GM13977 (cell line): ENCODE data around the gene TMEM150A.
"Not testable (repeated sequence)": the region's sequence is repeated elsewhere in the genome, so short reads cannot be mapped to it uniquely, and the experiment has no call there.

ENCODE experiments used
- DNase-seq: peaks from one replicate; pipeline ENCODE4 v3.0.0; 2012; ENCODE audit warnings: low spot score
- in situ Hi-C: fragments of 300-500 bp; cut with MboI; formaldehyde crosslinking; loops from one replicate; pipeline ENCODE4 v1.12.0; 2022; ENCODE audit warnings: low sequenced_read_pairs, low pct_unique_long_range_greater_than_20kb, mixed read lengths, inconsistent platforms; ENCODE audit not compliant: unreplicated experiment
- TF ChIP-seq, protein P1 (sequence below): IDR thresholded peaks from 2 replicates; pipeline ENCODE4 v1.5.1; 2012; ENCODE audit warnings: mild to moderate bottlenecking, control low read depth; ENCODE audit not compliant: insufficient read depth; ENCODE audit errors: extremely low read depth, missing control alignments

The TMEM150A gene

DNA sequence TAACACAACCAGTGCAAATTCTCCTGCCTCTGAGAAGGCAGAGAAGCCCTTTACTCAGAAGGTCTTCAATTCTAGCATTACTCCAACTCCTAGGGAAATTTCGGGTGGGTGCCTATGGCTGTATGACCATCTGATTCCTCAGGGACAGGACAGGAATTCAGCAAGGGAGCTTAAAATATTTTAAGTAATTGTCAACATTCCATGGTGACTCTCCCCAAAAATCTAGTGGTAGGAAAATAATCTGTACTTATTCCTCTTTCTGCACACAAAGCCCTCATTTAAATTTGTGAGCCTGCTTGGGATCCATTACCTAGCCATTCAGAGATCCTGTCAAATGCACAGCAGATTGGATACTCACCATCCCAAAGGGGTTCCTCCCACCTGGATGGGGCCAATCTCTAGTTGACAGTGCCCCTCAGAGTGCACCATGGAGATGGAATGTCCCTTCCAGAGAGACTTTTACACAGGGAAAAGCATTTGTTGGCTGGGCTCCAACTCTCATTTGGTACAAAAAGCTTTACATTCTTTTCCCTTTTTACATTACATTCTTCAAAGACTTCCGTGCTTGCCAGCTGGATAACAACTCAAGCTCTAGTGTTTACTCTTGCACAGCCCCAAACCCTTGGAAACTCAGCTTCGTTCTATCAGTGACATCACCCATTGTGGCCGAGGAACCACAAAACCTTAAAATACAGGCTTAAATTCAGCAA, 3.1 kb upstream of the TMEM150A start:
- TF ChIP-seq, protein P1, sequence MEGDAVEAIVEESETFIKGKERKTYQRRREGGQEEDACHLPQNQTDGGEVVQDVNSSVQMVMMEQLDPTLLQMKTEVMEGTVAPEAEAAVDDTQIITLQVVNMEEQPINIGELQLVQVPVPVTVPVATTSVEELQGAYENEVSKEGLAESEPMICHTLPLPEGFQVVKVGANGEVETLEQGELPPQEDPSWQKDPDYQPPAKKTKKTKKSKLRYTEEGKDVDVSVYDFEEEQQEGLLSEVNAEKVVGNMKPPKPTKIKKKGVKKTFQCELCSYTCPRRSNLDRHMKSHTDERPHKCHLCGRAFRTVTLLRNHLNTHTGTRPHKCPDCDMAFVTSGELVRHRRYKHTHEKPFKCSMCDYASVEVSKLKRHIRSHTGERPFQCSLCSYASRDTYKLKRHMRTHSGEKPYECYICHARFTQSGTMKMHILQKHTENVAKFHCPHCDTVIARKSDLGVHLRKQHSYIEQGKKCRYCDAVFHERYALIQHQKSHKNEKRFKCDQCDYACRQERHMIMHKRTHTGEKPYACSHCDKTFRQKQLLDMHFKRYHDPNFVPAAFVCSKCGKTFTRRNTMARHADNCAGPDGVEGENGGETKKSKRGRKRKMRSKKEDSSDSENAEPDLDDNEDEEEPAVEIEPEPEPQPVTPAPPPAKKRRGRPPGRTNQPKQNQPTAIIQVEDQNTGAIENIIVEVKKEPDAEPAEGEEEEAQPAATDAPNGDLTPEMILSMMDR: no peak
- no peak for DNase-seq
- in situ Hi-C loops: no loop called here

DNA sequence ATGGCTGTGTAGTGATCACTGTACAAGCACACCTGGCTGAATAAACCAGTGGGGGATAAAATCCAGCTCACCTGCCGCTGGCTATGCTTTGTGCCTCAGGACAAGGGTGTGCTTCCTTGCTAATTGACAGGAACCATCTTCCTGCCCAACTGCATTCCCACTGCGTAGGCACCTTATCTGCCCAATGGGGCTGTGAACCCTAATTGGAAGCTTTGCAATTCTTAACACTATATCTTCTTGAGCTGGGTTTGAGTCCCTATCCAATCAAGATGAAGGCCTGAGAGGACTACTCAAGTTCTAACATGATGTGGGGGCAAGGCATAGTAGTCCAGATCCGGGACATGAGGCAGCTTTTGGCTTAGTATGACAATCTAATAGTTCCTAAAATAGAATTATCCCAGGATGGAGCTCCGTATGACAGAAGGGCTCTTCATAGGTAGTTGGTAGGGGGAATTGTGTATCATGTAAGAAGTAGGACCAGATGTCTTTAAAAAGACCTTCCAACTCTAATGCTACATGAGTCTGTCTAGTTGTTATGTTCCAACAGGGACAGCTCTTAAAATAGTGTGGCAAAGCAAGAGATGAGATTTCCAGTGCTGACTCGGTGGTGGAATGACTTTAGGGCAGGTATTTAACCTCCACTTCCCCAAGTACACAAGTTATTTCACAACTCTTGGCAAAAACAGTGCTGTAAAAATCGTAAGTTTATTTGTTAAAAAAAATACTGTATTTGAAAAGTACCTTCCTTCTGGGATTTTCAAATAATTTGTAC, 2.3 kb upstream of the TMEM150A start:
- TF ChIP-seq, protein P1: no peak
- DNase-seq: no peak
- in situ Hi-C loops: no loop called here

DNA sequence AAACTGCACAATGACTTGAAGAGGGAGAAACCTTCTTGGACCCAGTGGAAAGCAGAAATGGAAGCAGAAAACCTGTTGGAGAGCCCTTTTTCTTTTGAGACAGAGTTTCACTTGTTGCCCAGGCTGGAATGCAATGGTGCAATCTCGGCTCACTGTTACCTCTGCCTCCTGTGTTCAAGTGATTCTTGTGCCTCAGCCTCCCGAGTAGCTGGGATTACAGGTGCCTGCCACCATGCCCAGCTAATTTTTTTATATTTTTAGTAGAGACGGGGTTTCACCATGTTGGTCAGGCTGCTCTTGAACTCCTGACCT, 1.6 kb upstream of the TMEM150A start:
- in situ Hi-C loops: not testable (repeated sequence)

GRCh38 chr2:85601771-85602475, 575 bp downstream of the TMEM150A start:
- in situ Hi-C loops: no loop called here
- TF ChIP-seq, protein P1: no peak
- no peak for DNase-seq

More for the DNA sequence above, 1.6 kb upstream of the TMEM150A start:
- DNase-seq: not testable (repeated sequence)

- TF ChIP-seq, protein P1: no peak
- in situ Hi-C loops: no loop called here
- DNase-seq: no peak
Observed at GRCh38 chr2:85600951-85601770, 1.3 kb downstream of the TMEM150A start.

GRCh38 chr2:85600235-85600575, 2.3 kb downstream of the TMEM150A start:
- in situ Hi-C loops: no loop called here
- DNase-seq: no peak
- TF ChIP-seq, protein P1: no peak
